HG03066 (cell line): Measurements from ENCODE around the gene DNAH9.

Experiments used
- ATAC-seq: cut with Tn5 transposase; IDR thresholded peaks from one replicate; pipeline ENCODE4 v1.9.1; 2021; ENCODE audit warnings: low read depth; ENCODE audit not compliant: unreplicated experiment

Gene DNAH9

DNA sequence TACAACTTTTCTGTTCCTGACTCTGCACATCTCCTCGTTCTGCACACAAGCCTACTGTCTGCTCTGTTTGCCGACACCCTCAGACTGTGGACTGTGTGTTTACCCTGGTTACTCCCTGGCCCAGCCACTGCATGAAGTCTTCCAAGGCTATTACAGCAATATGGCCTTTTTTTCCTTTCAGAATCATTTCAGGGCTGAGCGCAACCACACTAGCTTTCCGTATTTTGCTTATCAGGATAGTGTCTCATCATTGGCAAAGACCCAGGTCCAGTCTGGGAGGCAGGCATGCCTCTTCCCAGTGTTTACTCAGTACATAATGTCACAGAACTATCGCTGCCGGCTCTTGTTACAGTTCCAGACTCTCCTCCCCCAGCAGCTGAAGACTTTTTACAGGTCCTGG is 10.1 kb downstream of the DNAH9 start:
- ATAC-seq, result no peak

DNA sequence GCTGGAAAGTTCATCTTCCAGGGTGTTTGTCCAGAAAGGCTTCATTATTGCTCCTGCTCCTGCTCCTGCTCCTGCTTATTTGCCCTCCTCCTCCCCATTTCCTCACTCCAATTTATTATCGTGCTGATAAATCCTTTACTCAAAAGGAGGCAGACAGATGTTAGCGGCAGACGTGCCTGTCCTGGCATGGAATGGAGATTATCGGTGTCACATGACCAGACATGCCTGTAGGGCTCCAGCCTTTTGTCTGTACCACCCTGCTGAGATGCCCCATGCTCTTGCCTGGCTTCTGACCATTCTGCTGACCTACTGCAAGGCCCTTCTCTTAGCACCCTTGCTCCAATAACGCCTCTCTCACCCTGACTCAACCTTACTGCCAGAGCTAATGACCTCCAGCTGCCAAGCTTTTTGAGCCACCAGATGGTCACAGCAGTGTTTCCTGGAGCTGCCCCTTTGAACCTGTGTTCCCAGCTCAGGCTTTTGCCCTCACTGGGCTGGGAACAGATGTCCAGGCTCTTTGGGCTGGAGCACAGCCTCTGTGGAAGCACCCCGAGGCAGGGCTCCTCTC is 12.8 kb downstream of the DNAH9 start:
- no peak for ATAC-seq

DNA sequence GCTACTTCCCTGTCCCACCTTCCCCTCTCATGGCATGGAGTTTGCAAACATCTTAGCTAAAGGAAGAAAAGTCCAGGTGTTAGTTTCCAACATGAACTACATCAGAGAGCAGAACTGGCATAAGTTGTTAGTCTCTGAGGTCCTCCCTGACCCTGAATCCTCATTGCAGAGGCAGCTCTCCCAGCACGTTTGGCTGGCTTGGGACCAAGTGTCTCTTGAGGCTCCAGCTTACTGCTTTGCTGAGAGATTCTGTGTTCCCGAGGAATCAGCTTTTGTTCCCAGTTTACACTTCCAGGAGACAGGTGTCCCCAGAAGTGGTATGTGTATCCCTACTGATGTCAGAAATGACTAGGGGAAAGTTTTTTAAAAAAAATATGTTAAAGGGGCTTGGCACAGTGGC is 14.7 kb downstream of the DNAH9 start:
- no peak for ATAC-seq

DNA sequence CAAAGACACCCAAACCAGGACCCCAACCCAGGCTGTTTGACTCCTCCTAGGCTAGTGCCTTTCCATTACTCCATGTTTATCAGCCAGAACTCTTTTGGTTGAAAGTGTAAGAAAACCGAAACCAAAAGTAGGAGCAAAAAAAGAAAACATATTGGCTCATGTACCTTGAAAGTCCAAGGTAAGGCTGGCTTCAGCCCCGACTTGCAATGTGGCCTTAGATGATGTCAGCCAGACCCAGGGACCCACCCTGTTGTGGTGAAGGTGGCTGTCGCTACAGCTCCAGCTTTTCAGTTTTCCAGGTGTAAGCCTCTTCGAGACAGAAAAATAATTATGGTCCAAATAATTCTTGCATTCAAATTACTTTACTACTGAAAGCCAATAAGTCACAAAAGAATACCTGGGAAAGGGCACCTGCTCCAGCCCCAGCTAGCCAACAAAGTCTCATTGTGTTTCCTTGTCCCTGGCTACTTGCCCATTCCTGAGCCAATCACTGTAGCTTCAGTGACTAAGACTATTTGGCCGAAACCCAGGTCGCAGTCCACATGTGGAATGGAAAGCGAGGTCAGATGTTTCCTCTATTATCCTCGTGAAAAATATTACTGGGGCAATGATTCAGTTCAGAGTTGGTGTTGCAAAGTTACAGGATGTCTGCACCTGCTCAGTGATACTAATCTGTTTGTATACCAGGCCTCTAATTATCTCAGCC is 20.7 kb downstream of the DNAH9 start:
- no peak for ATAC-seq

- no peak for ATAC-seq
Observed at GRCh38 chr17:11622492-11622891, 24.2 kb downstream of the DNAH9 start.

GRCh38 chr17:11624976-11625375 is 26.7 kb downstream of the DNAH9 start:
- ATAC-seq, result no peak

- no peak for ATAC-seq
Observed at GRCh38 chr17:11625878-11626277, 27.6 kb downstream of the DNAH9 start.

DNA sequence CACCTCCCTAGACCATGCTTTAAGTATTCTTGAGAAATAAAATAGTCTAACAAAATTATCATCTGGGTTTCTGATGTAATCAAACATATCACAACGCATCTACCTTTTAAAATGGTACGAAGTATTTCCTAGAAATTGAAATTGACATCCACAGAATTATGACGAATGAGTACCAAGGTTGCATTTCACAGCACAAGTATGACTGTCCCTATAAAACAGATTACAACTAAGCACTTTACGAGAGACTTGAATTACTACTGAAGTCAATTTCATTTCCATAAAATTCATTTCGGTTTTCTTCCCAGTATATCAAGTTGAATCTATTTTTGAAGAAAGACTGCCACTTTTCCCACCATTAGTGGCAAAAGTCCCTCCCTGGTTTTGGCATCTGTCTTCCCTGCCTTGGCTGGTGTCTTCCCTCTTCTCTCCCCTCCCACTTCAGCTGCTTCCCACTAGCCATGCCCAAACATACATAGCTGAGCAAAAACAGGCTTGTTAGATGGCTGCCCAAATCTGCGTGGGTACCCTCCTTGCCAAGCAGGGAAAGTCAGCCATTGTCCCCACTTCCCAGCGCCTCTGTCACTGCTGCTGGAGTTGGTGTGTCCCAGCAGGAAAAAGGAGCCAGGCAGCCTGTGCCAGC is 29.2 kb downstream of the DNAH9 start:
- no peak for ATAC-seq

DNA sequence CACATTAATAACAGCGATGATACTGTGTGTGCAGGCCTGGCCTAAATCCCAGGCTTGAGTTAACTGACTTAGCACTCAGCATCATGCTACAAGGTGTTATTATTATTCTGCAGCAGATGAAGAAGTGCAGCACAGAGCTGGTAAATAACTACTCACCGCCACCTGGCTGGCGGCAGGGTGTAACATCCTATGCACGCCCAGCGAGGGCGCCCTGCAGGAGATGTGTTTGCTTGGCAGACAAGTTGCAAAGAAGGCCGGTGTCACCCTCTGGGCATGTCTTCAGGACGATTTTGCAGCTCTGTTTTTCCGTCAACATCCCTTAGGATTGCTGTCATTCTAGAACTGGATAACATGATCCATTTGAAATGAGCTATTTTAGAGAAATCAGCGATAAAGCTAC is 30.1 kb downstream of the DNAH9 start:
- no peak for ATAC-seq

- no peak for ATAC-seq
Observed at GRCh38 chr17:11628831-11629230, 30.6 kb downstream of the DNAH9 start.

GRCh38 chr17:11636771-11637170 is 38.5 kb downstream of the DNAH9 start:
- ATAC-seq, result no peak

DNA sequence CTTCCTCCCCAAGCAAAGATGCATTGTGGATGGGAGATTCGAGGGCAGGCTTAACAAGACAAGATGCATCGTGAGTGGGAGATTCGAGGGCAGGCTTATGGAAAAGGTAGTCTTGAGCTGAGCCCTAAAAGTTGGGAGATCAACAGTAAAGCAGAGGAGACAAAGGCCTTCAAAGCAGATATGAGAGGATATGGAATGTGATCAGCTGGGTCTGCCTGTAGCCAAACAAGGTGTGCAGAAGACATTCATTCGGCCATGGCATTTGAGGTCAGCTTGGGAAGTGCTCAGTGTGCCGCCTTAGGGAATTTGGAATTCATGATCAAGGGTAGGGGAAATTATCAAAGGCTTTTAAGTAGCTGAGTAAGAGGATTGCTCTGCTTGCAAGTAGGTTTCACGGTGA is 39.5 kb downstream of the DNAH9 start:
- ATAC-seq, result no peak

- no peak for ATAC-seq
Observed at GRCh38 chr17:11638700-11639265, 40.5 kb downstream of the DNAH9 start.

- no peak for ATAC-seq
Observed at GRCh38 chr17:11639736-11640462, 41.6 kb downstream of the DNAH9 start.

DNA sequence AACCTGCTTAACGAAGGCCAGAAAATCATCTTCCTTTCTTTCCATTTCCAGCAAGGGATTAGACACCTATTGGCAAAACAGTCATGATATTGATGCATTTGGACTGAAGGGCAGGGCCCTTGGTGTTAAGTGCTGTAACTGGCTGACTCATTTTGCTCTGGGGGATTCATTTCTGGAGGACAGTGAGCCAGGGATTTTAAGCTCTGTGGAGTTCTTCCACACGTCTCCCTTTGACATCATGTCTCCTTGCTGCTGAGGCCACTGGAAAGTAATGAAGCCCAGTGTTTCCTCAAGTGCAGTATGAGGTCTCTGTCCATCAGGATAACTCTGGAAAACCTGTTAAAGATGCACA is 42.2 kb downstream of the DNAH9 start:
- ATAC-seq, result no peak

- ATAC-seq, result no peak
Observed at GRCh38 chr17:11641521-11642275, 43.4 kb downstream of the DNAH9 start.

GRCh38 chr17:11642655-11643054 is 44.4 kb downstream of the DNAH9 start:
- ATAC-seq, result no peak

DNA sequence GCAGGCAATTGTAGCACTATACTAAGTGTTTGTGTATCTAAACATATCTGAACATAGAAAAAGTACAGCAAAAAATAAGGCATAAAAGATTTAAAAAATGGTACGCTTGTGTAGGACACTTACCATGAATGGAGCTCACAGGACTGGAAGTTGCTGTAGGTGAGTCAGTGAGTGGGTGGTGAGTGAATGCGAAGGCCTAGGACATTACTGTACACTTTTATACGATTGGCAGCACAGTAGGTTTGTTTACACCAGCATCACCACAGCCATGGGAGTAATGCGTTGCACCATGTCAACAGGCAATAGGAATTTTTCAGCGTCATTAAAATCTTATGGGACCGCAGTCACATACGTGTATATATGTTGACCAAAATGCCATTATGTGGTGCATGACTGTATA is 45.6 kb downstream of the DNAH9 start:
- no peak for ATAC-seq

DNA sequence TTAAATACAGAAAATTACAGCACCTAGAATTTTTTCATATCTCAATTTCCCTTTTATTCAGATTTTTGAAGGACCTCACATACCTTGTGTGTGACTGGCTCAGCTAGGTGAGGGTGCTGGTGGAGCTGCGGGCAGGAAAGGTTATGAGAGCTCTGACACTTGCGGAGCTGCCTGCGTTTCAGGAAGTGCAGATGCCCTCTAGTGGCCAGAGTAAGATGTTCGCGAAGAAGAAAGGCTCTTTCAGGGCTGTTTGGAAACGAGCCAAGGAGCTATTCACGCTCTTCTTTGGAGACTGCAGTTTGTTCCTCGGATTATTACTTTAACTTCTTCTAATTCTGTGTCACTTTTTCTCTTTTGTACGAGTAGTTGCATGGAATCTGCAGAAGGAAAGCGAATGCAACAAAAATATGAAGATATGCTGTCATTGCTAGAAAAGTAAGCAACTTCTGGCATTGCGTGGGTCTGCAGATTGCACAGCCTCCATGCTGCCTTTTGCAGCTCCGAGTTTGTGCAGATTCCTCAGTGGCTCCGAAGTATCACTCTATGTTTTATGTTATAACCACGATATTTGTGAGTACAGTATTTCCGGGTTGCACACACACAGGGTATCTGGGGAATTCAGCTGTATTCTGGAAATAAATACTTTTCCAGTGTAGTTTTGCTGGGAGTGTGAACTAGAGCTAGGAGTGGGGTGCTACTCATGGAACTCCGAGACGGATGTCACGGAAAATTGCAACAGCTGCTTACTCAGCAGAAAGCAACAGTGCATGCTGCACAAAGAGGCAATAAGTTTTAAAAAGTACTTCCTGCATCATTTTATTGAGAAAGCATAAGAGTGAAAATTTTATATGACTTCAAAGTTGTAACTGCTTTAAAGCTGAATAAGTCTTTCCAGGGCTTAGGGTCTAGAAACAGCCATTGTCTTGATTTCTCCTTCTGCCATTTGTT is 46.3 kb downstream of the DNAH9 start:
- no peak for ATAC-seq
